Transverse colon (tissue), 3 donors: ENCODE results near the gene CYB561.

Experiments
- CTCF ChIP-seq, 5 experiments: fragments of 200-600 bp in 3 of 5; fragments of 450-650 bp in 2 of 5; sonication (generic) in 3 of 5; IDR thresholded peaks; 1 replicate in 2 of 5; 2 replicates in 3 of 5; pipeline ENCODE4 v1.5.1; 2016 to 2017; ENCODE audit warnings: antibody characterized with exemption in 5 of 5, inconsistent platforms in 3 of 5, mild to moderate bottlenecking in 2 of 5, moderate library complexity in 1 of 5
- EP300 ChIP-seq: sonication (generic); formaldehyde crosslinking; IDR thresholded peaks from one replicate; pipeline ENCODE4 v1.6.1; 2017; ENCODE audit warnings: antibody characterized with exemption, low read depth

- TF ChIP-seq CTCF (IDR thresholded peaks at IDR 0.05), result no peak
- no peak for TF ChIP-seq EP300
Measured at GRCh38 chr17:63486317-63487013, 40.4 kb upstream of the CYB561 start.
